ENCODE measurements around the gene SNAPC1. TPM values are rescaled to one million over a fixed set of nuclear protein-coding genes. Genes with fewer than 3 reads are reported as not detected.

SNAPC1 gene
- total and polyA plus RNA-seq, 2 donors (not counting 1 experiment from before 2014, with no cell fraction given), result 23.4 to 29.6 TPM

DNA sequence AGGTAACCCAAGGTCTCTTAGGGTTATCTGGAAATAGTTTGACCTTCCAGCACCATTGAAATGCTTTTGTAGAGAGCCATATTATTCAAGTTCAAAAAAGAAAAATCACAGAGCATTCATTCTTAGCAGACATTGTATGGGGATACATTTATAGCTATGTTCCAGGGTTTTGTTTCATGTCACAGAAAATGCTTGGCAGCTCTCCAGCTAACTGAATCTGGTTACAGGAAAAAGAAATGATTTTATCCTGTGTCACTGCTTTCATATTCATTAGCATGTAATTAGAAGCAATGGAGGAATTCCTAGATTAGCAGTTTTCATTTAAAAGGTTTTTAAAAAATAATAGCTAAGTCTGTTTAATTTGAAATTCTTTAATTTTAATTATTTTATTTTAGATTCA is 78.9 kb downstream of the SNAPC1 start:
- no peaks in the 10 kb centered on the region for H3K36me3 ChIP-seq (ENCODE audit: control insufficient read depth, insufficient read depth, low read length)
- TF ChIP-seq EZH2 (IDR thresholded peaks at IDR 0.05; ENCODE audit: low read length, missing control alignments), result no peak
- TF ChIP-seq, protein P1, sequence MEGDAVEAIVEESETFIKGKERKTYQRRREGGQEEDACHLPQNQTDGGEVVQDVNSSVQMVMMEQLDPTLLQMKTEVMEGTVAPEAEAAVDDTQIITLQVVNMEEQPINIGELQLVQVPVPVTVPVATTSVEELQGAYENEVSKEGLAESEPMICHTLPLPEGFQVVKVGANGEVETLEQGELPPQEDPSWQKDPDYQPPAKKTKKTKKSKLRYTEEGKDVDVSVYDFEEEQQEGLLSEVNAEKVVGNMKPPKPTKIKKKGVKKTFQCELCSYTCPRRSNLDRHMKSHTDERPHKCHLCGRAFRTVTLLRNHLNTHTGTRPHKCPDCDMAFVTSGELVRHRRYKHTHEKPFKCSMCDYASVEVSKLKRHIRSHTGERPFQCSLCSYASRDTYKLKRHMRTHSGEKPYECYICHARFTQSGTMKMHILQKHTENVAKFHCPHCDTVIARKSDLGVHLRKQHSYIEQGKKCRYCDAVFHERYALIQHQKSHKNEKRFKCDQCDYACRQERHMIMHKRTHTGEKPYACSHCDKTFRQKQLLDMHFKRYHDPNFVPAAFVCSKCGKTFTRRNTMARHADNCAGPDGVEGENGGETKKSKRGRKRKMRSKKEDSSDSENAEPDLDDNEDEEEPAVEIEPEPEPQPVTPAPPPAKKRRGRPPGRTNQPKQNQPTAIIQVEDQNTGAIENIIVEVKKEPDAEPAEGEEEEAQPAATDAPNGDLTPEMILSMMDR (conservative IDR thresholded peaks at IDR 0.05 in 1 of 2, IDR thresholded peaks at IDR 0.05 in 1 of 2; ENCODE audit: low read depth in 1 of 2, low read length in 2 of 2), result no peak
- no peak overlapping the region for H3K9ac ChIP-seq (ENCODE audit: insufficient read depth, low read length)
- H3K4me2 ChIP-seq (ENCODE audit: extremely low read depth, insufficient read depth, low read length), result no peak overlapping the region
- H4K20me1 ChIP-seq (ENCODE audit: control insufficient read depth, extremely low read depth, insufficient read depth, low read length), result no peaks in the 10 kb centered on the region
- no peaks in the 10 kb centered on the region for H3K27me3 ChIP-seq (ENCODE audit: control insufficient read depth, insufficient read depth, low read length)
- no peaks in the 10 kb centered on the region for H3K9me3 ChIP-seq (ENCODE audit: control insufficient read depth, insufficient read depth, low read depth, low read length)
- no peaks in the 10 kb centered on the region for H3K79me2 ChIP-seq (ENCODE audit: control insufficient read depth, insufficient read depth, low read length)
- H3K27ac ChIP-seq (ENCODE audit: insufficient read depth, low read length), result no peak overlapping the region
- H2AFZ ChIP-seq (ENCODE audit: low read length), result no peak overlapping the region
- H3K4me3 ChIP-seq (replicated peaks in 1 of 4; ENCODE audit: control extremely low read depth in 1 of 4, insufficient read depth in 1 of 4, low read depth in 3 of 4, low read length in 4 of 4), result no peak overlapping the region
- no peaks in the 10 kb centered on the region for H3K4me1 ChIP-seq (ENCODE audit: control insufficient read depth, extremely low read depth, insufficient read depth, low read length)
- peak in 1 of 2 donors; percentile 27 for DNase-seq (ENCODE audit: low read depth in 2 of 2)

Other genes with a start within 250 kb of the SNAPC1 start
- 216 and 332 TPM in 2 replicates for gene HIF1A, start 66.9 kb upstream of the SNAPC1 start, total RNA-seq
- gene HIF1A, start 66.9 kb upstream of the SNAPC1 start, polyA plus RNA-seq, result 216 and 407 TPM in 2 replicates
- gene SYT16, start 50.3 kb downstream of the SNAPC1 start, total RNA-seq, result 0.26 and 1.2 TPM in 2 replicates
- 0.19 and 0.61 TPM in 2 replicates for gene SYT16, start 50.3 kb downstream of the SNAPC1 start, polyA plus RNA-seq

All from fibroblast of lung (primary cell).